HepG2 (cell line): ENCODE data around the gene TMEM266. TPM values are rescaled to one million over a fixed set of nuclear protein-coding genes. Genes with fewer than 3 reads are reported as not detected.

Experiments used
- BRCA1 ChIP-seq: sonication (generic); formaldehyde crosslinking; IDR thresholded peaks from 2 replicates; pipeline ENCODE4 v1.4.0; 2020; ENCODE audit warnings: missing genetic modification reagents
- CCDC6 ChIP-seq: sonication (generic); formaldehyde crosslinking; IDR thresholded peaks from 2 replicates; pipeline ENCODE4 v1.8.1; 2022; ENCODE audit warnings: mild to moderate bottlenecking, missing genetic modification reagents, moderate library complexity
- EHMT2 ChIP-seq: fragments of 200-600 bp; sonication (generic); IDR thresholded peaks from 2 replicates; pipeline ENCODE4 v1.7.0; 2017; ENCODE audit warnings: antibody characterized with exemption, low read depth, low read length, borderline replicate concordance
- ELF4 ChIP-seq: sonication (generic); formaldehyde crosslinking; IDR thresholded peaks from 2 replicates; pipeline ENCODE4 v1.5.0; 2020; ENCODE audit warnings: missing genetic modification reagents, mild to moderate bottlenecking, moderate library complexity, borderline replicate concordance
- EP300 ChIP-seq, 3 experiments: sonication (generic) in 1 of 3; formaldehyde crosslinking in 1 of 3; IDR thresholded peaks; 2 replicates each; pipeline versions ENCODE4 v1.5.1 to v1.6.1; 2011 to 2020; ENCODE audit warnings: low read depth in 2 of 3, low read length in 2 of 3, borderline replicate concordance in 1 of 3, improper control_type of control experiment in 1 of 3, mild to moderate bottlenecking in 1 of 3, missing genetic modification reagents in 1 of 3, moderate library complexity in 1 of 3
- NONO ChIP-seq, 2 experiments: fragments of 450-650 bp in 1 of 2; sonication (generic) in 1 of 2; formaldehyde crosslinking in 1 of 2; IDR thresholded peaks in 1 of 2; conservative IDR thresholded peaks in 1 of 2; 2 replicates each; pipeline versions ENCODE4 v1.6.1 to v1.8.0; 2017 to 2022; ENCODE audit warnings: mild to moderate bottlenecking in 1 of 2, missing genetic modification reagents in 1 of 2, moderate library complexity in 1 of 2
- SOX13 ChIP-seq, 3 experiments: fragments of 450-650 bp in 1 of 3; sonication (generic) in 1 of 3; formaldehyde crosslinking in 1 of 3; IDR thresholded peaks in 2 of 3; conservative IDR thresholded peaks in 1 of 3; 2 replicates each; pipeline versions ENCODE4 v1.5.0 to v1.6.1; 2016 to 2020; ENCODE audit warnings: antibody characterized with exemption in 1 of 3, mild to moderate bottlenecking in 1 of 3, missing compliant biosample characterization in 1 of 3, missing genetic modification reagents in 1 of 3, moderate library complexity in 1 of 3
- ZFP62 ChIP-seq: sonication (generic); formaldehyde crosslinking; IDR thresholded peaks from 2 replicates; pipeline ENCODE4 v1.4.0; 2020; ENCODE audit warnings: missing genetic modification reagents
- ZNF3 ChIP-seq: IDR thresholded peaks from 2 replicates; pipeline ENCODE4 v1.7.0; 2017; ENCODE audit warnings: inconsistent platforms
- ZNF33A ChIP-seq: sonication (generic); formaldehyde crosslinking; IDR thresholded peaks from 2 replicates; pipeline ENCODE4 v1.5.1; 2020; ENCODE audit warnings: missing genetic modification reagents, mild to moderate bottlenecking, moderate library complexity, borderline replicate concordance
- ZNF343 ChIP-seq: sonication (generic); formaldehyde crosslinking; IDR thresholded peaks from 2 replicates; pipeline ENCODE4 v1.4.0; 2020; ENCODE audit warnings: mild to moderate bottlenecking, missing genetic modification reagents
- ZNF530 ChIP-seq: sonication (generic); formaldehyde crosslinking; IDR thresholded peaks from 2 replicates; pipeline ENCODE4 v1.5.0; 2020; ENCODE audit warnings: low read depth, mild to moderate bottlenecking, missing genetic modification reagents
- ZNF782 ChIP-seq: sonication (generic); formaldehyde crosslinking; IDR thresholded peaks from 2 replicates; pipeline ENCODE4 v1.4.0; 2020; ENCODE audit warnings: missing genetic modification reagents, mild to moderate bottlenecking, borderline replicate concordance
- polyA plus RNA-seq, 8 experiments: library from polyadenylated mRNA; depleted of rRNA in 3 of 8; stranded (reverse) in 7 of 8; unstranded in 1 of 8; fragments of >200 nt; fragmentation: Illumina TruSeq in 4 of 8; extraction: Trizol in 4 of 8; gene quantifications; 2 replicates each; pipeline versions ENCODE4 v1.2.1 to v1.2.3, GENCODE V29; 2011 to 2016; ENCODE audit warnings: low read depth in 4 of 8, missing spikeins in 1 of 8, mixed read lengths in 1 of 8; ENCODE audit not compliant: insufficient read depth in 1 of 8
- total RNA-seq, 5 experiments: library from RNA; depleted of rRNA; stranded (reverse); fragments of >200 nt; fragmentation: Illumina TruSeq; extraction: Trizol; gene quantifications; 2 replicates each; pipeline ENCODE4 v1.2.3, GENCODE V29; 2016; ENCODE audit warnings: low read depth in 1 of 5
- TF ChIP-seq, protein P1 (sequence below): sonication (generic); formaldehyde crosslinking; IDR thresholded peaks from 2 replicates; pipeline ENCODE4 v1.4.0; 2020; ENCODE audit warnings: missing genetic modification reagents, borderline replicate concordance
- TF ChIP-seq, protein P2 (sequence below): sonication (generic); formaldehyde crosslinking; IDR thresholded peaks from 2 replicates; pipeline ENCODE4 v1.5.0; 2020; ENCODE audit warnings: missing genetic modification reagents, mild to moderate bottlenecking, borderline replicate concordance
- TF ChIP-seq, protein P3 (sequence below): sonication (generic); formaldehyde crosslinking; conservative IDR thresholded peaks from 2 replicates; pipeline ENCODE4 v1.8.0; 2022; ENCODE audit warnings: mild to moderate bottlenecking, moderate library complexity, missing genetic modification reagents
- TF ChIP-seq, protein P4 (sequence below): sonication (generic); IDR thresholded peaks from 2 replicates; pipeline ENCODE4 v1.6.1; 2016; ENCODE audit warnings: low read depth, borderline replicate concordance
- TF ChIP-seq, protein P5 (sequence below): IDR thresholded peaks from 2 replicates; pipeline ENCODE4 v1.6.1; 2012; ENCODE audit warnings: inconsistent platforms

TMEM266 gene
- total and polyA plus RNA-seq, 2 of the 13 experiments (the other 11 are each of a cell fraction or from before 2014, with no cell fraction given), result 0.04 TPM; not detected in 1

DNA sequence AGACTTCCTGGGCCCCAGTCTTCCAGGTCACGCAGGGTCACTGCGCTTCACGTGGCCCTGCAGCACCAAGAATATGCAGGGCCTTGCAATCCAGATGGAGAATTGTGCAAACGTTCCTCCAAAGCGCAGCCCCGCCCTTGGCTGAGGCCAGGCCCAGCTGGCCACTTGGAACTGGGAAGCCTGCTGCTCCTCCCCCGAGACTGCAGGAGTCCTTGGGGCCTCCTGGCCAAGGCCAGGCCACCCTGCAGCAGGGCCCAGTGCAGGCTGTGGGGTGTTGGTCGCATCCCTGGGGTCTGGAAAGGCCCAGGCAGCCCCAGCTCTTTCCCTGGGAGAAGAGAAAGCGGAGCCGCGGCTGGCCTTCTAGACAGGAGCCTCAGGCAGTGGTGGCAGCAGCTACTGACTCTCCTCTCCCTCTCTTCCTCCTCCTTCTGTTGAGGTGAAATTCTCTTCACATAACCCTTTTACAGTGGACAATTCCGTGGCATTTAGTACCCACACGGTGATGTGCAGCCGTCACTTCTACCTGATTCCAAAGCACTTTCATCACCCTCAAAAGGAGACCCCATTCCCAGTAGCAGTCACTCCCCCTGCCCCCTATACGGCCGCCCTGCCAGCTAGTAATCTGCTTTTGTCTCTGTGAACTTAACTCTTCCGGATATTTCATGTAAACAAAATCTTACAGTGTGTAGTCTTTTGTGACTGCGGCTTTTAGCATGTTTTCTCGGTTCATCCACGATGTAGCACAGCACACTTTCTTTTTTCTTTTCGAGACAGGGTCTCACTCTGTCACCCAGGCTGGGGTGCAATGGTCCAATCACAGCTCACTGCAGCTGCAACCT is 103.9 kb downstream of the TMEM266 start (continued):
- TF ChIP-seq SOX13 (IDR thresholded peaks at IDR 0.05) (no peak), SOX13 (CRISPR knock-in tag; conservative IDR thresholded peaks at IDR 0.05 in 1 of 2, IDR thresholded peaks at IDR 0.05 in 1 of 2) (peak in 1 of 2 experiments; percentile 48; a peak in 1 of 4 replicates), CCDC6 (CRISPR knock-in tag) (no peak), ZNF530 (CRISPR knock-in tag) (no peak), NONO (IDR thresholded peaks at IDR 0.05) (no peak), NONO (CRISPR knock-in tag; conservative IDR thresholded peaks at IDR 0.05) (no peak), ZFP62 (no peak), ZNF3 (CRISPR knock-in tag) (no peak), EHMT2 (no peak), BRCA1 (CRISPR knock-in tag) (no peak), ELF4 (CRISPR knock-in tag) (no peak), EP300 (IDR thresholded peaks at IDR 0.05; ENCODE audit: low read depth in 2 of 2, low read length in 2 of 2) (0 out of 4 replicates have a peak, but pooled peaks of 1 of the 2 experiments have one; percentile 12), EP300 (CRISPR knock-in tag; IDR thresholded peaks at IDR 0.05; ENCODE audit: borderline replicate concordance) (no peak), ZNF33A (CRISPR knock-in tag) (no peak), ZNF782 (0 out of 2 replicates have a peak, but pooled peaks have one; percentile 34), ZNF343 (0 out of 2 replicates have a peak, but pooled peaks have one; percentile 65)
- TF ChIP-seq, protein P1, sequence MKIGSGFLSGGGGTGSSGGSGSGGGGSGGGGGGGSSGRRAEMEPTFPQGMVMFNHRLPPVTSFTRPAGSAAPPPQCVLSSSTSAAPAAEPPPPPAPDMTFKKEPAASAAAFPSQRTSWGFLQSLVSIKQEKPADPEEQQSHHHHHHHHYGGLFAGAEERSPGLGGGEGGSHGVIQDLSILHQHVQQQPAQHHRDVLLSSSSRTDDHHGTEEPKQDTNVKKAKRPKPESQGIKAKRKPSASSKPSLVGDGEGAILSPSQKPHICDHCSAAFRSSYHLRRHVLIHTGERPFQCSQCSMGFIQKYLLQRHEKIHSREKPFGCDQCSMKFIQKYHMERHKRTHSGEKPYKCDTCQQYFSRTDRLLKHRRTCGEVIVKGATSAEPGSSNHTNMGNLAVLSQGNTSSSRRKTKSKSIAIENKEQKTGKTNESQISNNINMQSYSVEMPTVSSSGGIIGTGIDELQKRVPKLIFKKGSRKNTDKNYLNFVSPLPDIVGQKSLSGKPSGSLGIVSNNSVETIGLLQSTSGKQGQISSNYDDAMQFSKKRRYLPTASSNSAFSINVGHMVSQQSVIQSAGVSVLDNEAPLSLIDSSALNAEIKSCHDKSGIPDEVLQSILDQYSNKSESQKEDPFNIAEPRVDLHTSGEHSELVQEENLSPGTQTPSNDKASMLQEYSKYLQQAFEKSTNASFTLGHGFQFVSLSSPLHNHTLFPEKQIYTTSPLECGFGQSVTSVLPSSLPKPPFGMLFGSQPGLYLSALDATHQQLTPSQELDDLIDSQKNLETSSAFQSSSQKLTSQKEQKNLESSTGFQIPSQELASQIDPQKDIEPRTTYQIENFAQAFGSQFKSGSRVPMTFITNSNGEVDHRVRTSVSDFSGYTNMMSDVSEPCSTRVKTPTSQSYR (CRISPR knock-in tag), result peak; percentile 6; the same call in 1 of the 2 replicates
- TF ChIP-seq, protein P2, sequence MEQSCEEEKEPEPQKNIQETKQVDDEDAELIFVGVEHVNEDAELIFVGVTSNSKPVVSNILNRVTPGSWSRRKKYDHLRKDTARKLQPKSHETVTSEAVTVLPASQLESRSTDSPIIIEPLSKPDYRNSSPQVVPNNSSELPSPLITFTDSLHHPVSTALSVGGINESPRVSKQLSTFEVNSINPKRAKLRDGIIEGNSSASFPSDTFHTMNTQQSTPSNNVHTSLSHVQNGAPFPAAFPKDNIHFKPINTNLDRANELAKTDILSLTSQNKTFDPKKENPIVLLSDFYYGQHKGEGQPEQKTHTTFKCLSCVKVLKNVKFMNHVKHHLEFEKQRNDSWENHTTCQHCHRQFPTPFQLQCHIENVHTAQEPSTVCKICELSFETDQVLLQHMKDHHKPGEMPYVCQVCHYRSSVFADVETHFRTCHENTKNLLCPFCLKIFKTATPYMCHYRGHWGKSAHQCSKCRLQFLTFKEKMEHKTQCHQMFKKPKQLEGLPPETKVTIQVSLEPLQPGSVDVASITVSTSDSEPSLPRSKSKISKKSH (CRISPR knock-in tag), result peak; percentile 57; the same call in 1 of the 2 replicates
- TF ChIP-seq, protein P3, sequence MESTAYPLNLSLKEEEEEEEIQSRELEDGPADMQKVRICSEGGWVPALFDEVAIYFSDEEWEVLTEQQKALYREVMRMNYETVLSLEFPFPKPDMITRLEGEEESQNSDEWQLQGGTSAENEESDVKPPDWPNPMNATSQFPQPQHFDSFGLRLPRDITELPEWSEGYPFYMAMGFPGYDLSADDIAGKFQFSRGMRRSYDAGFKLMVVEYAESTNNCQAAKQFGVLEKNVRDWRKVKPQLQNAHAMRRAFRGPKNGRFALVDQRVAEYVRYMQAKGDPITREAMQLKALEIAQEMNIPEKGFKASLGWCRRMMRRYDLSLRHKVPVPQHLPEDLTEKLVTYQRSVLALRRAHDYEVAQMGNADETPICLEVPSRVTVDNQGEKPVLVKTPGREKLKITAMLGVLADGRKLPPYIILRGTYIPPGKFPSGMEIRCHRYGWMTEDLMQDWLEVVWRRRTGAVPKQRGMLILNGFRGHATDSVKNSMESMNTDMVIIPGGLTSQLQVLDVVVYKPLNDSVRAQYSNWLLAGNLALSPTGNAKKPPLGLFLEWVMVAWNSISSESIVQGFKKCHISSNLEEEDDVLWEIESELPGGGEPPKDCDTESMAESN (CRISPR knock-in tag), result peak; percentile 34; the same call in 1 of the 2 replicates
- TF ChIP-seq, protein P4, sequence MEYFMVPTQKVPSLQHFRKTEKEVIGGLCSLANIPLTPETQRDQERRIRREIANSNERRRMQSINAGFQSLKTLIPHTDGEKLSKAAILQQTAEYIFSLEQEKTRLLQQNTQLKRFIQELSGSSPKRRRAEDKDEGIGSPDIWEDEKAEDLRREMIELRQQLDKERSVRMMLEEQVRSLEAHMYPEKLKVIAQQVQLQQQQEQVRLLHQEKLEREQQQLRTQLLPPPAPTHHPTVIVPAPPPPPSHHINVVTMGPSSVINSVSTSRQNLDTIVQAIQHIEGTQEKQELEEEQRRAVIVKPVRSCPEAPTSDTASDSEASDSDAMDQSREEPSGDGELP, result peak; percentile 85; the same call in 1 of the 2 replicates
- TF ChIP-seq, protein P5, sequence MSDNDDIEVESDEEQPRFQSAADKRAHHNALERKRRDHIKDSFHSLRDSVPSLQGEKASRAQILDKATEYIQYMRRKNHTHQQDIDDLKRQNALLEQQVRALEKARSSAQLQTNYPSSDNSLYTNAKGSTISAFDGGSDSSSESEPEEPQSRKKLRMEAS, result peak; percentile 62
